Left lung (tissue), 10 donors: ENCODE data around the gene FHOD3. TPM values are rescaled to one million over a fixed set of nuclear protein-coding genes. Genes with fewer than 3 reads are reported as not detected.

Experiments used
- ATAC-seq: fragments of 200-7000 bp; cut with Tn5 transposase; one replicate; pipeline ENCODE4 v1.9.1; 2020; ENCODE audit warnings: moderate library complexity
- DNase-seq, 4 donors: peaks; one replicate each; pipeline ENCODE4 v3.0.0-alpha.2; 2013 to 2020
- H3K27ac ChIP-seq, 2 donors: fragments of 200-600 bp; sonication (generic) in 1 of 2; one replicate each; pipeline versions ENCODE4 v1.5.0 to v1.8.0; 2020 to 2021
- H3K27me3 ChIP-seq, 2 donors: fragments of 200-600 bp; sonication (generic) in 1 of 2; one replicate each; pipeline versions ENCODE4 v1.5.0 to v1.8.0; 2020 to 2021
- H3K36me3 ChIP-seq, 2 donors: fragments of 200-600 bp; sonication (generic) in 1 of 2; one replicate each; pipeline versions ENCODE4 v1.5.0 to v1.8.0; 2020 to 2021
- H3K4me1 ChIP-seq, 2 donors: fragments of 200-600 bp; one replicate each; pipeline ENCODE4 v1.8.0; 2021
- H3K4me3 ChIP-seq, 2 donors: fragments of 200-600 bp; sonication (generic) in 1 of 2; one replicate each; pipeline versions ENCODE4 v1.5.0 to v1.8.0; 2020 to 2021; ENCODE audit warnings: mild to moderate bottlenecking in 1 of 2
- H3K9me3 ChIP-seq, 2 donors: fragments of 200-600 bp; sonication (generic) in 1 of 2; one replicate each; pipeline versions ENCODE4 v1.5.0 to v1.8.0; 2020 to 2021
- CTCF ChIP-seq, 2 donors: fragments of 200-600 bp; sonication (generic) in 1 of 2; IDR thresholded peaks; one replicate each; pipeline versions ENCODE4 v1.5.0 to v1.8.0; 2021; ENCODE audit warnings: antibody characterized with exemption in 2 of 2
- intact Hi-C, 2 donors: fragments of 100-400 bp; cut with DNase I; formaldehyde crosslinking; loops; one replicate each; pipeline versions ENCODE4 v1.11.2 to v1.14.2; 2022
- polyA plus RNA-seq, 6 donors: library from polyadenylated mRNA; unstranded; fragments of 120-200 nt; gene quantifications; one replicate each; pipeline ENCODE4 v1.2.1, GENCODE V29; 2013; ENCODE audit not compliant: insufficient read length in 6 of 6
- total RNA-seq, 2 donors: library from RNA; stranded (reverse); fragmentation: NEBNext Ultra II Directional; extraction: Animal tissue kit (Norgen Biotek cat#: 25700); gene quantifications; one replicate each; pipeline ENCODE4 v1.2.1, GENCODE V29; 2021
- donor health status: DM: no; HTN: yes; CAD: no.
- donor health status: DM: no; HTN: no; CAD: no.

Gene FHOD3
- total and polyA plus RNA-seq, 8 donors, result 0.55 to 2.9 (median 1.5) TPM

- peaks cover 0 to 12% of the 10 kb centered on the region in 2 donors for H3K9me3 ChIP-seq
- TF ChIP-seq CTCF (IDR thresholded peaks at IDR 0.05), result no peak
- no peaks in the 10 kb centered on the region for H3K36me3 ChIP-seq
- ATAC-seq (no peak), DNase-seq (no peak)
- no peak overlapping the region for H3K4me3 ChIP-seq
- intact Hi-C loops, result no loop called here
- no peak overlapping the region for H3K27ac ChIP-seq
- peaks cover 0 to 2% of the 10 kb centered on the region in 2 donors for H3K4me1 ChIP-seq
- H3K27me3 ChIP-seq, result no peaks in the 10 kb centered on the region
These were observed 379.1 kb downstream of the FHOD3 start for GRCh38 chr18:36676629-36677028.

- Histone ChIP-seq H3K27ac (no peak overlapping the region), H3K36me3 (no peaks in the 10 kb centered on the region), H3K4me3 (no peak overlapping the region), H3K9me3 (peaks cover 0 to 20% of the 10 kb centered on the region in 2 donors), H3K27me3 (no peaks in the 10 kb centered on the region), H3K4me1 (no peaks in the 10 kb centered on the region)
- DNase-seq (no peak), ATAC-seq (no peak)
- intact Hi-C loops, result no loop called here
- TF ChIP-seq CTCF (IDR thresholded peaks at IDR 0.05), result no peak
These were observed 382.5 kb downstream of the FHOD3 start for GRCh38 chr18:36680042-36680441.

- Histone ChIP-seq H3K27me3 (no peaks in the 10 kb centered on the region), H3K27ac (no peak overlapping the region), H3K9me3 (peaks cover 0 to 7% of the 10 kb centered on the region in 2 donors), H3K4me3 (no peak overlapping the region), H3K36me3 (no peaks in the 10 kb centered on the region), H3K4me1 (no peaks in the 10 kb centered on the region)
- TF ChIP-seq CTCF (IDR thresholded peaks at IDR 0.05), result no peak
- intact Hi-C loops, result no loop called here
- ATAC-seq (no peak), DNase-seq (no peak)
These were observed 388.1 kb downstream of the FHOD3 start for GRCh38 chr18:36685580-36685979.

GRCh38 chr18:36688020-36688965 lies 390.8 kb downstream of the FHOD3 start:
- peak; percentile 69 to 74 for TF ChIP-seq CTCF (IDR thresholded peaks at IDR 0.05)
- intact Hi-C loops, result no loop called here
- Histone ChIP-seq H3K36me3 (no peaks in the 10 kb centered on the region), H3K27me3 (no peaks in the 10 kb centered on the region), H3K4me3 (no peak overlapping the region), H3K4me1 (no peaks in the 10 kb centered on the region), H3K9me3 (peaks cover 0 to 7% of the 10 kb centered on the region in 2 donors), H3K27ac (no peak overlapping the region)
- ATAC-seq (peak; percentile 91), DNase-seq (peak in 1 of 4 donors; percentile 68)

GRCh38 chr18:36692371-36692770 lies 394.9 kb downstream of the FHOD3 start:
- ATAC-seq (no peak), DNase-seq (no peak)
- intact Hi-C loops, result no loop called here
- no peak for TF ChIP-seq CTCF (IDR thresholded peaks at IDR 0.05)
- Histone ChIP-seq H3K4me3 (no peak overlapping the region), H3K27me3 (no peaks in the 10 kb centered on the region), H3K4me1 (no peaks in the 10 kb centered on the region), H3K27ac (no peak overlapping the region), H3K36me3 (no peaks in the 10 kb centered on the region), H3K9me3 (no peaks in the 10 kb centered on the region)
